Measurements from ENCODE around the gene INTS1. TPM values are rescaled to one million over a fixed set of nuclear protein-coding genes. Genes with fewer than 3 reads are reported as not detected.

Gene INTS1
- total RNA-seq, 1 donor from 2014 or later = 134 TPM

DNA sequence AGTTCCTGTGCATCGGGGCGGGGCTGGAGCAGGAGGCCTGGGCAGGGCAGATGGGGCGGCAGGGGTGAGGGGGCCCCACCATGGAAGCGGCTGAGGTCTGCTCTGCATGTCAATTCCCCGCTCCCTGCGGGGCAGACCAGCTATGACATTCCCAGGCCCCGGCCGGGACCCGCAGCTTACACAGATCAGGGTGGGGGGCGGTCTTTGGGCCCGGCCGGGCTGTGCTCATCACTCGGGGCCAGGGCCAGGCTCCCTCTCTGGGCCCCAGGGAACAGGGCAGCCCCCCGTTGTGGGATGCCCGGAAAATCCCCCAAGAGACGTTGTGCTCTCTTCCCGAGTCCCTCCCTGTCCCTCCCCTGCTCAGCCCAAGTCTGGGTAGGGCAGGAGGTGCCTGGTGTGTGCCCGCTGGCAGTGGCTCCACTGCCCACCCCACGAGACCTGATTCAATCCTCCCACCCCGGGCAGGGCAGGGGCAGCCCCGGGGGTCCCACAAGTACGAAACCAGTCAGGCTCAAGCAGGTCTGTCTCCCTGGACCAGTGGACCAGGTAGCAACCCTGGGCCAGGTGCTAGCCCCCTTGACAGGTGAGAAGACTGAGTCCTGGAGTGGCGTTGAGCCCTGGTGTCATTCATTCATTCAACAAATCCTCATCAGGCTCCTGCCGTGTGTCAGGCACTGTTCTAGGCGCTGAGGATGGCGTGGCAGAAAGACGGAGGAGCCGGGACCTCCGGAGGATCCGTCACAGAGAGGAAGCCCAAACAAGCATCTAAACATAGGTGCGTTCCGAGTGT lies 73.9 kb downstream of the INTS1 start:
- Mint-ChIP-seq H3K4me3 (no peak overlapping the region), H3K9me3 (no peaks in the 10 kb centered on the region), H3K4me1 (ENCODE audit: unreplicated experiment) (peaks cover 4% of the 10 kb centered on the region), H3K36me3 (no peaks in the 10 kb centered on the region), H3K27ac (no peak overlapping the region), H3K27me3 (peaks cover 14% of the 10 kb centered on the region)
- TF ChIP-seq, protein P1, sequence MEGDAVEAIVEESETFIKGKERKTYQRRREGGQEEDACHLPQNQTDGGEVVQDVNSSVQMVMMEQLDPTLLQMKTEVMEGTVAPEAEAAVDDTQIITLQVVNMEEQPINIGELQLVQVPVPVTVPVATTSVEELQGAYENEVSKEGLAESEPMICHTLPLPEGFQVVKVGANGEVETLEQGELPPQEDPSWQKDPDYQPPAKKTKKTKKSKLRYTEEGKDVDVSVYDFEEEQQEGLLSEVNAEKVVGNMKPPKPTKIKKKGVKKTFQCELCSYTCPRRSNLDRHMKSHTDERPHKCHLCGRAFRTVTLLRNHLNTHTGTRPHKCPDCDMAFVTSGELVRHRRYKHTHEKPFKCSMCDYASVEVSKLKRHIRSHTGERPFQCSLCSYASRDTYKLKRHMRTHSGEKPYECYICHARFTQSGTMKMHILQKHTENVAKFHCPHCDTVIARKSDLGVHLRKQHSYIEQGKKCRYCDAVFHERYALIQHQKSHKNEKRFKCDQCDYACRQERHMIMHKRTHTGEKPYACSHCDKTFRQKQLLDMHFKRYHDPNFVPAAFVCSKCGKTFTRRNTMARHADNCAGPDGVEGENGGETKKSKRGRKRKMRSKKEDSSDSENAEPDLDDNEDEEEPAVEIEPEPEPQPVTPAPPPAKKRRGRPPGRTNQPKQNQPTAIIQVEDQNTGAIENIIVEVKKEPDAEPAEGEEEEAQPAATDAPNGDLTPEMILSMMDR (conservative IDR thresholded peaks at IDR 0.05) = no peak
- no peak for DNase-seq (ENCODE audit: extremely low spot score, unreplicated experiment)

DNA sequence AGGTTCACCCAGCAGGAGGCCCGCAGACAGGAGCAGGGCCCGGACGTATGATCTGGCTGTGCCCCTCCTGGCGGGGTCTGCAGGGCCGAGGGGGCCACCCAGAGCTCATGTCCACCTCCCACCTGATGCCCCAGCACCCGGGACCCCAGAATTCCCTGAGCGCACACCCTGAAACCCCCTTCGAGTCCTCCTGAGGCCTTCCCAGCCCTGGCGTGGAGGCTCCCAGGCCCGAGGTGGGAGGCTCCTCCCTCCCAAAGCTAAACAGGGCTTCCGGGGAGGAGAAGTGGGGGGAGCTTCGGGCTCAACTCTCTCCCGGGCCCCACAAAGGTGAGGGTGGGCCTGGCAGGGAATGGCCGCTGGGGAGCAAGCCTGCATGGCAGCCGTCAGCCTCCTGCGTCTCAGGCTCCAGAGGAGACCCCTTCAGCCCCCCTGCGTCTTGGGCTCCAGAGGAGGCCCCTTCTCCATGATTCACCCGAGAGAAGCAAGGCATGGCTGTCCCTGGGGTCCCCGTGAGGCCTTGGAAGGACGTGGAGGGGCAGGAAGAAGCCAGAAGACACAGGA lies 75.2 kb downstream of the INTS1 start:
- no peak overlapping the region for H3K27ac Mint-ChIP-seq
- no peak for DNase-seq (ENCODE audit: extremely low spot score, unreplicated experiment)
- TF ChIP-seq, protein P1 (conservative IDR thresholded peaks at IDR 0.05) = no peak
- H3K9me3 Mint-ChIP-seq = no peaks in the 10 kb centered on the region
- peaks cover 4% of the 10 kb centered on the region for H3K4me1 Mint-ChIP-seq (ENCODE audit: unreplicated experiment)
- H3K36me3 Mint-ChIP-seq = no peaks in the 10 kb centered on the region
- H3K27me3 Mint-ChIP-seq = peaks cover 23% of the 10 kb centered on the region
- no peak overlapping the region for H3K4me3 Mint-ChIP-seq

DNA sequence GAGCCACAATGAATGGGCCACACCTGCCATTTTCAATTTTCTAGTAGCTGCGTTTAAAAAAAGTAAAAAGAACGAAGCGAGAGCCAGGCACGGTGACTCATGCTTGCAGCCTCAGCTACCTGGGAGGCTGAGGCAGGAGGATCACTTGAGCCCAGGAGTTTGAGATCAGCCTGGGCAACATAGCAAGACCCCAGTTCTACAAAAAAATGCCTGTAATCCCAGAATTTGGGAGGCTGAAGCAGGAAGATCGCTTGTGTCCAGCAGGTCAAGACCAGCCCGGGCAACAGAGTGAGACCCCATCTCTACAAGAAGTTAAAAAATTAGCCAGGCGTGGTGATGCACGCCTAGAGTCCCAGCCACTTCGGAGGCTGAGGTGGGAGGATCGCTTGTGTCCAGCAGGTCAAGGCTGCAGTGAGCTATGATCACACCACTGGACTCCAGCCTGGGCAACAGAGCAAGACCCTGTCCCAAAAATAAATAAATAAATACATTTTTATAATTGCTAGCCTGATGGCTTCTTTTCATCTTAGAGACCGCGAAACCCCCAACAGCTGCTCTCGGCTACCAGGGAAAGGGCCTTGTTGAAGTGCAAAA lies 77.0 kb downstream of the INTS1 start:
- no peaks in the 10 kb centered on the region for H3K36me3 Mint-ChIP-seq
- no peak for DNase-seq (ENCODE audit: extremely low spot score, unreplicated experiment)
- H3K4me1 Mint-ChIP-seq (ENCODE audit: unreplicated experiment) = no peaks in the 10 kb centered on the region
- no peaks in the 10 kb centered on the region for H3K9me3 Mint-ChIP-seq
- H3K27me3 Mint-ChIP-seq = peaks cover 31% of the 10 kb centered on the region
- no peak overlapping the region for H3K27ac Mint-ChIP-seq
- no peak overlapping the region for H3K4me3 Mint-ChIP-seq
- TF ChIP-seq, protein P1 (conservative IDR thresholded peaks at IDR 0.05) = no peak

DNA sequence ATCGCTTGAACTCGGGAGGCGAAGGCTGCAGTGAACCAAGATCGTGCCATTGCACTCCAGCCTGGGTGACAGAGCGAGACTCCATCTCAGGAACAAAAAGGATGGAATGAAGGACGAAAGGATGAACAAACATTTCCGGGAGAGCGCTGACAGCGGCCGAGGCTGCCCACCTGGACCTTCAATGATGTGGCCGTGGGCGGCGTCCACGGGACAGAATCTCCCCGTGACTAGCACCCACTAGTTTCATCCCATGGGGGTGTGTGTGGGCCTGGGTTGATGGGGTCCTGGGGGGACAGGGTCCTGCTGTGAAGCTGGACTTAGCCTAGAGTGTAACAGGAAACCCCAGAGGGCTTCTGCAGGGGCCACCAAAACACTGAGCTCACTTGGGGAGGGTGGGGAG lies 77.7 kb downstream of the INTS1 start:
- no peaks in the 10 kb centered on the region for H3K9me3 Mint-ChIP-seq
- H3K4me3 Mint-ChIP-seq = no peak overlapping the region
- no peaks in the 10 kb centered on the region for H3K36me3 Mint-ChIP-seq
- no peak overlapping the region for H3K27ac Mint-ChIP-seq
- no peak for DNase-seq (ENCODE audit: extremely low spot score, unreplicated experiment)
- TF ChIP-seq, protein P1 (conservative IDR thresholded peaks at IDR 0.05) = no peak
- no peaks in the 10 kb centered on the region for H3K4me1 Mint-ChIP-seq (ENCODE audit: unreplicated experiment)
- H3K27me3 Mint-ChIP-seq = peaks cover 29% of the 10 kb centered on the region

DNA sequence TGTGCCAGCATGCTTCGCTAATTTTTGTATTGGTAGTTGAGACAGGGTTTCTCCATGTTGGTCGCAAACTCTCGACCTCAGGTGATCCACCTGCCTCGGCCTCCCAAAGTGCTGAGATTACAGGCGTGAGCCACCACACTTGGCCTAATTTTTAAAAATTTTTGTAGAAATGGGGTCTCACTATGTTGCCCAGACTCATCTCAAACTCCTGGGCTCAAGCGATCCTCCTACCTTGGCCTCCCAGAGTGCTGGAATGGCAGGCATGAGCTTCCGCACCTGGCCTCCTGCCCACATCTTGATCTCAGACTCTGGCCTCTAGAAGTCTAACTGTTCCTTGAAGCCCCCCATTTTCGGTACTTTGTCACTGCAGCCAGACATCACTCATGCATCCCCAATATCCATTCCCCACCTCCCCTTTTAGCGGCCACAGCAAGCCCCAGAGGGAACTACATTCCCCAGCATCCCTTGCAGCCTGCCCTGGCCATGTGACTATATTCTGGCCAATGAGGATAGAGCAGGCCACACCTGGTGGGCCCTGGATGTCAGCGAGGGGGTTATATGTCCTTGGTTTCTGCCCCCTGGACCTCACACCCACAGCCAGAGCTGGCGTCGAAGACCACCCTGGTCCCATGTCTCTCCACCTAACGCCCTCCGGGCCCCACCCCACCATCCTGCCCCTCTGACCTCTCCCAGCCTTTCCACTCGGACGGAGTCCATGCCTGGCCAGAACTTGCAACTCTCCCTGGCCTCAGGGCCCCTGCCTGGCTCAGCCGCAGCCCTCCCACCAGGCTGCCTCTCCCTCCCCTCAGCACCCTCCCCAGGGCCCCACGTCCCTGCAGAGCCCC lies 78.7 kb downstream of the INTS1 start:
- TF ChIP-seq, protein P1 (conservative IDR thresholded peaks at IDR 0.05) = no peak
- Mint-ChIP-seq H3K4me1 (ENCODE audit: unreplicated experiment) (no peaks in the 10 kb centered on the region), H3K4me3 (no peak overlapping the region), H3K27me3 (peaks cover 32% of the 10 kb centered on the region), H3K9me3 (no peaks in the 10 kb centered on the region), H3K27ac (no peak overlapping the region), H3K36me3 (no peaks in the 10 kb centered on the region)
- no peak for DNase-seq (ENCODE audit: extremely low spot score, unreplicated experiment)
